ENCODE data around the gene BAHD1.

DNA sequence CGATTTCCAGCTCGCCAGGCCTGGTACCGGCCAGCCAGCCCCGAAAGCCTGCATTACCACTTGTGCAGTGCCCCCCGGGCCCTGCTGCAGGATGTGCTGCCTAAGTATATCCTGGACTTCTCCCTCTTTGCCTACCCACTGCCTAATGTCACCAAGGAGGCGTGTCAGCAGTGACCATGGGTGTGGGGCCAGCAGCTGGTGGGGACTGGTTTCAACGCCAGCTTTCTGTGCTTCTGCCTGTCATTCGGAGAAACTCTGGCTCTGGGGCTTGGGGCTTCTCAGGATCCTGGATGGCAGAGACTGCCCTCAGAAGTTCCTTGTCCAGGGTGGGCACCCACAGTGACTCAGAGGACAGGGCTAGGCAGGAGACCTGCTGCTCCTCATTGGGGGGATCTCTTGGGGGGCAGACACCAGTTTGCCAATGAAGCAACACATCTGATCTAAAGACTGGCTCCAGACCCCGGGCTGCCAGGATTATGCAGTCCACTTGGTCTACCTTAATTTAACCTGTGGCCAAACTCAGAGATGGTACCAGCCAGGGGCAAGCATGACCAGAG is 31.5 kb downstream of the BAHD1 start:
- TF ChIP-seq POLR2A (IDR thresholded peaks at IDR 0.05; ENCODE audit: low read length): no peak
- TF ChIP-seq GATA1 (IDR thresholded peaks at IDR 0.05; ENCODE audit: low read depth, low read length): no peak
